Measurements from ENCODE around the gene PYROXD2.

The PYROXD2 gene

GRCh38 chr10:98435178-98435577, 20.2 kb upstream of the PYROXD2 start:
- no peak for DNase-seq

GRCh38 chr10:98433881-98434732, 19.1 kb upstream of the PYROXD2 start:
- DNase-seq: no peak

- DNase-seq: no peak
These were observed 18.4 kb upstream of the PYROXD2 start for GRCh38 chr10:98433371-98433770.

- DNase-seq: no peak
These were observed 17.3 kb upstream of the PYROXD2 start for GRCh38 chr10:98432330-98432729.

- no peak for DNase-seq
These were observed 16.0 kb upstream of the PYROXD2 start for GRCh38 chr10:98431016-98431415.

- DNase-seq: no peak
These were observed 15.4 kb upstream of the PYROXD2 start for GRCh38 chr10:98430427-98430826.

GRCh38 chr10:98429320-98430072, 14.5 kb upstream of the PYROXD2 start:
- no peak for DNase-seq

- no peak for DNase-seq
These were observed 12.1 kb upstream of the PYROXD2 start for GRCh38 chr10:98427011-98427515.

GRCh38 chr10:98425511-98426352, 10.8 kb upstream of the PYROXD2 start:
- peak in 2 of 56 donors; percentile 14 to 19 for DNase-seq

GRCh38 chr10:98424295-98425254, 9.6 kb upstream of the PYROXD2 start:
- DNase-seq: no peak

GRCh38 chr10:98423691-98424120, 8.7 kb upstream of the PYROXD2 start:
- no peak for DNase-seq

GRCh38 chr10:98422182-98422581, 7.2 kb upstream of the PYROXD2 start:
- DNase-seq: no peak

GRCh38 chr10:98420786-98421185, 5.8 kb upstream of the PYROXD2 start:
- no peak for DNase-seq

- DNase-seq: no peak
These were observed 4.7 kb upstream of the PYROXD2 start for GRCh38 chr10:98419469-98420261.

GRCh38 chr10:98418665-98419468, 3.9 kb upstream of the PYROXD2 start:
- DNase-seq: no peak

GRCh38 chr10:98417973-98418664, 3.1 kb upstream of the PYROXD2 start:
- no peak for DNase-seq

- no peak for DNase-seq
These were observed 2.5 kb upstream of the PYROXD2 start for GRCh38 chr10:98417481-98417959.

Data from amygdala (tissue), 56 donors.